GM13977 (cell line): ENCODE results near the gene GPR31.

Experiments used
- DNase-seq: peaks from one replicate; pipeline ENCODE4 v3.0.0; 2012; ENCODE audit warnings: low spot score
- in situ Hi-C: fragments of 300-500 bp; cut with MboI; formaldehyde crosslinking; loops from one replicate; pipeline ENCODE4 v1.12.0; 2022; ENCODE audit warnings: low sequenced_read_pairs, low pct_unique_long_range_greater_than_20kb, mixed read lengths, inconsistent platforms; ENCODE audit not compliant: unreplicated experiment
- TF ChIP-seq, protein P1 (sequence below): IDR thresholded peaks from 2 replicates; pipeline ENCODE4 v1.5.1; 2012; ENCODE audit warnings: mild to moderate bottlenecking, control low read depth; ENCODE audit not compliant: insufficient read depth; ENCODE audit errors: extremely low read depth, missing control alignments

The GPR31 gene

DNA sequence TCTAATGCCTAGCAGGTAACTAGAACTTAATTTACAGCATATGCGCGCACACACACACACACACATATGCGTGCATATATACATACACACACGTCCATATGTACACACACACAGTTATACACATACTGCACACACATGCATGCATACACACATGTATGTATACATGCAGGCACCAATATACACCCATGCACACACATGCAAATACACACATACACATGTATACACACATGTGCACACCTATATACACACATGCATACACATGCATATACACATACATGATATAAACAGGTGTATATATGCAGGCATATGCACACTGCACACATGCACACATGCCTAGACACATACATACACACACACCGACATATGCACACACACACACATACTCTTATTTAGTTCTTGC lies 33.0 kb downstream of the GPR31 start:
- in situ Hi-C loops, result no loop called here
- no peak for DNase-seq
- TF ChIP-seq, protein P1, sequence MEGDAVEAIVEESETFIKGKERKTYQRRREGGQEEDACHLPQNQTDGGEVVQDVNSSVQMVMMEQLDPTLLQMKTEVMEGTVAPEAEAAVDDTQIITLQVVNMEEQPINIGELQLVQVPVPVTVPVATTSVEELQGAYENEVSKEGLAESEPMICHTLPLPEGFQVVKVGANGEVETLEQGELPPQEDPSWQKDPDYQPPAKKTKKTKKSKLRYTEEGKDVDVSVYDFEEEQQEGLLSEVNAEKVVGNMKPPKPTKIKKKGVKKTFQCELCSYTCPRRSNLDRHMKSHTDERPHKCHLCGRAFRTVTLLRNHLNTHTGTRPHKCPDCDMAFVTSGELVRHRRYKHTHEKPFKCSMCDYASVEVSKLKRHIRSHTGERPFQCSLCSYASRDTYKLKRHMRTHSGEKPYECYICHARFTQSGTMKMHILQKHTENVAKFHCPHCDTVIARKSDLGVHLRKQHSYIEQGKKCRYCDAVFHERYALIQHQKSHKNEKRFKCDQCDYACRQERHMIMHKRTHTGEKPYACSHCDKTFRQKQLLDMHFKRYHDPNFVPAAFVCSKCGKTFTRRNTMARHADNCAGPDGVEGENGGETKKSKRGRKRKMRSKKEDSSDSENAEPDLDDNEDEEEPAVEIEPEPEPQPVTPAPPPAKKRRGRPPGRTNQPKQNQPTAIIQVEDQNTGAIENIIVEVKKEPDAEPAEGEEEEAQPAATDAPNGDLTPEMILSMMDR, result no peak

DNA sequence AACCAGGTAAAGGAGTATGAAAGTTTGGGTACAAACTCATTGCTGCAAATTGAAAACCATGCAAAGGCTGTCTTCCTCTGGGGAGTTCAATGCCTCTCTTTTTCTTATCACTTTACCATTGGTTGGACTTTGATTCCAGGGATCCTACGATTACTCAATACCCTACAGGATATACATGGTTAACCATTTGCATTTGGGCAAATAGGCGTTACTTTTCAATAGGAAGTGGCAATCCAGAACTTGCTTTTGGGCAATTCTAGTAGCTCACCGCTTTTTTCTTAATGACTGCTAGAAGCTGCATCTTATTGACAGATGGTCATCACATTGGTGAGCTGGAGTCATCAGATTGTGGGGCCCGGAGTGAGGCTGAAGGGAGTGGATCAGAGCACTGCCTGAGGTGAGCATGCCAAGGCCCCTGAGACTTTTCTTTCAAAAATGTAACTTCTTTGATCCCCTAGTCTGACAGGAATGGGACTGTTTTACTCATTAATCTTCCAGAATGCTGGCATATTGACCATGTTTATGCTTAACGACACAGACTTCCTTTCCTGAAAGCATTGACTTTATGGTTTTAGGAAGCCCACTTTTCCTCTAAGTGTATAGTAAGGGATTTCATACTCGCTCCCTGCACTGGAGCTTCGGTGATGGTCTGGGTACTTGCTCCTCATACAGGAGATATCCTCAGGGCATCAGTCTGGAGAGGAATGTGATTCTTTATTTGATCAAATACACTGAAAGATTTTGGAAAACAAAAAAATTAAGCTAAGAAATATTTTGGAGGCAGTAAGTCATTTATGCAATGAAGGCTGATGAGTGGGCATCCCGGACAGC lies 34.7 kb downstream of the GPR31 start, which contains the start of gene CCR6:
TSS of gene CCR6 (plus strand) at position 270 of the 831 bp plus-strand sequence. CDS start 13,039 bp downstream, outside the sequence.
- no peak for DNase-seq
- TF ChIP-seq, protein P1, result no peak
- in situ Hi-C loops, result no loop called here

DNA sequence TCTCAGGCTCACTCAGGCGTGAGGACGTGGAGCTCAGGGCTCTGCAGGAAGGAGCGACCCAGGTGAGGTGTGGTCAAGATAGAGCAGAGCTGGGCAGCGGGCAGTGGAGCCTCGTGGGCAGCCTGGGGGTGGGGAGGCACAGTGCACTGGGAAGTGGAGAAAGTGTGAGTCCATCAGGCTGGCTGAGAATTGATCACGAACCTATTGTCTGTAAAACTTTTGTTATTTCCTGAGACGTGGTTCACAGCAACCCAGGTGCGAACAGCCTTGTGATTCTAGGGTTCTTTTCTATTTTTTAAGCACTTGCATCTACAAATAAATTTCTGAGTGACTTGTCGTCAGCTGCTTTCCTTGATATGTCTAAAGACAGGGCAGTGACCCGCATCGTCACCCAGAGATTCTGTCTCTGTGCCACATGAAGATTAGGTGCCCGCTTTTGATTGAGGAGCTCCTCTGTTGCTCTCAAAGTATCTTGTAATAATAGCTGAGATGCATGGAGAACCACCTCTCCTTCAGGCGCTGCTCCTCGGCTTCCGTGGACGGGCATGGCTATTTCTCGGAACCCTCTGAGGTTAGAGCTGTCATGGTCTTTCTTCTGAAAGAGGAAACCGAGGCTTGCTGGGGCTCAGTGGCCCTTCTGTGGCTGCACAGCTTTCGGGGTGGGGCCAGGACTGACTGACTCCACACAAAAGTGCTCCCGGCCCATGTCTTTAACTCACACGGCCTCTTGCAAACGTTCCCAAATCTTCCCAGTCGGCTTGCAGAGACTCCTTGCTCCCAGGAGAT lies 35.5 kb downstream of the GPR31 start:
- in situ Hi-C loops, result no loop called here
- TF ChIP-seq, protein P1, result no peak
- no peak for DNase-seq

DNA sequence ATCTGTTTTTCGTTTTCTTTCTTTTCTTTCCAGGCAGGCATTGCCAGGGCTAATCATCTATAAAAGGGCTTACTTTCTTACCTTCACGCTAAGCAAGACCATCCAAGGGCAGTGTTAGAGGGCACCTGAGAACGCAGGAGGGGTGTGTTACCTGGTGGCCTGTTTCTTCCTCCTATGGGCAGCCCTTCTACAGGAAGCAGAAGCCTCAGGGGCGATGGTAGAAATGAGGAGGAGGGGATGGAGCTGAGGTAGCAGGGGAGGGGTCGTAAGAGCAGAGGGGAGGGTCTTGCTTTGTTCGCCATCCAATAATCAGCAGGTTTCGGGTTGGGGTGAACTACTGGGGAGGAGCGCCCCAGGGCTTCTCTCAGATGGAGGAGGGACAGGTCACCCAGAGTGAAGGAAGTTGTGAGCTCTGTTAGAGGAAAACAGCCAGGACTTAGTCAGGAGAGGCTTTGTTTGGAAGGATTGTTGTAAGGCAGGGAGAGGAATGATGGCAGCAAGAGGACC lies 36.4 kb downstream of the GPR31 start:
- in situ Hi-C loops, result no loop called here
- TF ChIP-seq, protein P1, result no peak
- no peak for DNase-seq

DNA sequence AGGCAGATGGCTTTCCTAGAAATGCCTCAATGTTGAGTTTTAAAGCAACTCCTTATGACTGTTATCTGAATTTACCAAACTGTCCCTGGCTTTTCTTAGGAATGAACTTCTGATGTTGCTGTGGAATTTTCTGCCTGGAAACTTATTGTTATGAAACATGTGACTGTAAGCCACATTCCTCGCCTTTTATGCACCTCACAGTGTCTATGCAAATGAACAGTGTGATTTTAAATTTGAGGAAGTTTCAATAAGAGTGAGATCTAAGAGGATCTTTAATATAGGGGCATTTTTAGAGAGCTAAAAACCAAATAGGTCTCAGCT lies 37.2 kb downstream of the GPR31 start:
- in situ Hi-C loops, result no loop called here
- TF ChIP-seq, protein P1, result no peak
- DNase-seq, result no peak

DNA sequence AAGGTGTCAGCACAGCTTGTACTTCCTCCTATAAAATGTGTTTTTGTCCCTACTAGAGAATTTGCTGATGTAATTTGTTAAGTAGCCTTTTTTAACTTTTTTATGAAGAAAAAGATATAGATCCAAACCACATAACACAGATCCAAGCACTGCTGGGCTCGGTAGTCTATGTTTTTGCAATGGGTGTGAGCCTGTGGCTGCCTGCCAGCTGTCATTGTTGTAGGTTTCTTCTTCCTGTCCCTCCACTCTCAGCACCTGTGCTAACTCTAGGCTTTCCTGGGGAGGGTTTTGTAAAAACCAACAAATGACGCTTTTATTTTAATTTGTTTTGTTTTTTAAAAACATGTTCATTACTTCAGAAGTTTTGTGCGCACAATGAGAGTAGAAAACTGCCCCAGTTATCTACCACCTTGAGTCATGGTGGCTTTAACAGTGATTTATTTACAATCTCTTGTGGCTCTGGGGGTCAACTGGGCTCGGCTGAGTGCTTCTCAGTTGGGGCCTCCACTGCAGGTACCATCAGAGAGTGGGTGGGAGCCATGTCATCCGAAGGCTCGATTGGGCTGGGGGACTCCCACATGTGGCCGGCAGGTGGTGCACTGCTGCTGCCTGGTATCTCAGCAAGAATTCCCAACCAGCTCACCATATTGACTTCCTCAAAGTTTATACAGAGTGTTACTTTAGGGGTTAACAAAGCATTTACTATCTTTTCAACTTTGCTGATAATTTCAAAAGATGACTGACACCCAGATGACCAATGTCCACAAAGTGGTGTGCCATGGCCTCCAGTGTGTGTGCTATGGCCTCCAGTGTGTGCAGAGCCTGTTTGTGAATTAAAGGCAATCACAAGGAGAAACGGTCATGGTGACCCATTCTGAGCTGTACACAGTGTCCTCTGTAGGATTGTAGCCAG lies 37.9 kb downstream of the GPR31 start:
- no peak for DNase-seq
- TF ChIP-seq, protein P1, result peak; percentile 69
- in situ Hi-C loops, result no loop called here
